Retinal pigment epithelial cell (primary cell): ENCODE measurements around the gene SLC24A3.

ENCODE experiments used
- DNase-seq: peaks from one replicate; pipeline ENCODE4 v3.0.0-alpha.2; 2010; ENCODE audit warnings: low read depth
- H3K4me3 ChIP-seq: 2 replicates; pipeline ENCODE4 v1.5.1; 2011; ENCODE audit warnings: mild to moderate bottlenecking, low read length, control low read depth, moderate library complexity
- TF ChIP-seq, protein P1 (sequence below): conservative IDR thresholded peaks from 2 replicates; pipeline ENCODE4 v1.5.1; 2011; ENCODE audit warnings: low read depth, low read length, control low read depth, inconsistent platforms

Gene SLC24A3

GRCh38 chr20:19519466-19519865 lies 307.0 kb downstream of the SLC24A3 start:
- TF ChIP-seq, protein P1, sequence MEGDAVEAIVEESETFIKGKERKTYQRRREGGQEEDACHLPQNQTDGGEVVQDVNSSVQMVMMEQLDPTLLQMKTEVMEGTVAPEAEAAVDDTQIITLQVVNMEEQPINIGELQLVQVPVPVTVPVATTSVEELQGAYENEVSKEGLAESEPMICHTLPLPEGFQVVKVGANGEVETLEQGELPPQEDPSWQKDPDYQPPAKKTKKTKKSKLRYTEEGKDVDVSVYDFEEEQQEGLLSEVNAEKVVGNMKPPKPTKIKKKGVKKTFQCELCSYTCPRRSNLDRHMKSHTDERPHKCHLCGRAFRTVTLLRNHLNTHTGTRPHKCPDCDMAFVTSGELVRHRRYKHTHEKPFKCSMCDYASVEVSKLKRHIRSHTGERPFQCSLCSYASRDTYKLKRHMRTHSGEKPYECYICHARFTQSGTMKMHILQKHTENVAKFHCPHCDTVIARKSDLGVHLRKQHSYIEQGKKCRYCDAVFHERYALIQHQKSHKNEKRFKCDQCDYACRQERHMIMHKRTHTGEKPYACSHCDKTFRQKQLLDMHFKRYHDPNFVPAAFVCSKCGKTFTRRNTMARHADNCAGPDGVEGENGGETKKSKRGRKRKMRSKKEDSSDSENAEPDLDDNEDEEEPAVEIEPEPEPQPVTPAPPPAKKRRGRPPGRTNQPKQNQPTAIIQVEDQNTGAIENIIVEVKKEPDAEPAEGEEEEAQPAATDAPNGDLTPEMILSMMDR: no peak
- no peak for DNase-seq
- H3K4me3 ChIP-seq: no peak overlapping the region

- no peak for DNase-seq
- TF ChIP-seq, protein P1: no peak
These were observed 307.8 kb downstream of the SLC24A3 start for GRCh38 chr20:19520261-19520660.

GRCh38 chr20:19522071-19522801 lies 309.8 kb downstream of the SLC24A3 start:
- TF ChIP-seq, protein P1: no peak
- no peak for DNase-seq
- H3K4me3 ChIP-seq: no peak overlapping the region

More at GRCh38 chr20:19520261-19520660, 307.8 kb downstream of the SLC24A3 start:
- H3K4me3 ChIP-seq: no peak overlapping the region

- no peak overlapping the region for H3K4me3 ChIP-seq
- no peak for DNase-seq
- TF ChIP-seq, protein P1: no peak
These were observed 310.6 kb downstream of the SLC24A3 start for GRCh38 chr20:19522836-19523590.

GRCh38 chr20:19524691-19525090 lies 312.2 kb downstream of the SLC24A3 start:
- TF ChIP-seq, protein P1: no peak
- H3K4me3 ChIP-seq: no peak overlapping the region
- no peak for DNase-seq

GRCh38 chr20:19527509-19527908 lies 315.1 kb downstream of the SLC24A3 start:
- no peak overlapping the region for H3K4me3 ChIP-seq
- DNase-seq: no peak
- TF ChIP-seq, protein P1: no peak
